ENCODE results near the gene GGT5.
"Not testable (repeated sequence)": the region's sequence is repeated elsewhere in the genome, so short reads cannot be mapped to it uniquely, and the experiment has no call there.

- not testable (repeated sequence) for TF ChIP-seq EZH2phosphoT487, CTCF (IDR thresholded peaks at IDR 0.05; ENCODE audit: low read length)
Observed at GRCh38 chr22:24240985-24241692, 3.7 kb downstream of the GGT5 start.

Data from MM.1S (cell line).